Colonic mucosa (tissue), 4 donors: ENCODE results near the gene TRPV3. TPM values are rescaled to one million over a fixed set of nuclear protein-coding genes. Genes with fewer than 3 reads are reported as not detected.

Experiments used
- DNase-seq: peaks from one replicate; pipeline ENCODE4 v3.0.0-alpha.2; 2020
- H3K27ac ChIP-seq: fragments of 200-600 bp; one replicate; pipeline ENCODE4 v1.8.0; 2021
- H3K27me3 ChIP-seq: fragments of 200-600 bp; one replicate; pipeline ENCODE4 v1.8.0; 2021
- H3K36me3 ChIP-seq: fragments of 200-600 bp; one replicate; pipeline ENCODE4 v1.8.0; 2021
- H3K4me1 ChIP-seq: fragments of 200-600 bp; one replicate; pipeline ENCODE4 v1.8.0; 2021; ENCODE audit warnings: mild to moderate bottlenecking
- H3K4me3 ChIP-seq: fragments of 200-600 bp; one replicate; pipeline ENCODE4 v1.8.0; 2021
- H3K9ac ChIP-seq, 2 donors: one replicate each; pipeline ENCODE4 v1.7.0; 2013; ENCODE audit warnings: control low read depth in 2 of 2, low read depth in 2 of 2, low read length in 2 of 2
- H3K9me3 ChIP-seq: fragments of 200-600 bp; one replicate; pipeline ENCODE4 v1.8.0; 2021
- intact Hi-C: fragments of 100-400 bp; cut with DNase I; formaldehyde crosslinking; loops from one replicate; pipeline ENCODE4 v1.14.1; 2022
- total RNA-seq, 2 donors: library from RNA; stranded (reverse); fragmentation: NEBNext Ultra II Directional in 1 of 2; extraction: Animal tissue kit (Norgen Biotek cat#: 25700) in 1 of 2; gene quantifications; one replicate each; pipeline ENCODE4 v1.2.1, GENCODE V29; 2021
- TF ChIP-seq, protein P1 (sequence below): fragments of 200-600 bp; IDR thresholded peaks from one replicate; pipeline ENCODE4 v1.8.0; 2022; ENCODE audit warnings: antibody characterized with exemption, mild to moderate bottlenecking
- donor health status: healthy.
- donor health status: DM: no; HTN: no; CAD: no.
- donor health status: DM: no; HTN: no; CAD: no.

The TRPV3 gene
- total RNA-seq, 2 donors from 2014 or later, result 2.3 to 7.4 TPM

DNA sequence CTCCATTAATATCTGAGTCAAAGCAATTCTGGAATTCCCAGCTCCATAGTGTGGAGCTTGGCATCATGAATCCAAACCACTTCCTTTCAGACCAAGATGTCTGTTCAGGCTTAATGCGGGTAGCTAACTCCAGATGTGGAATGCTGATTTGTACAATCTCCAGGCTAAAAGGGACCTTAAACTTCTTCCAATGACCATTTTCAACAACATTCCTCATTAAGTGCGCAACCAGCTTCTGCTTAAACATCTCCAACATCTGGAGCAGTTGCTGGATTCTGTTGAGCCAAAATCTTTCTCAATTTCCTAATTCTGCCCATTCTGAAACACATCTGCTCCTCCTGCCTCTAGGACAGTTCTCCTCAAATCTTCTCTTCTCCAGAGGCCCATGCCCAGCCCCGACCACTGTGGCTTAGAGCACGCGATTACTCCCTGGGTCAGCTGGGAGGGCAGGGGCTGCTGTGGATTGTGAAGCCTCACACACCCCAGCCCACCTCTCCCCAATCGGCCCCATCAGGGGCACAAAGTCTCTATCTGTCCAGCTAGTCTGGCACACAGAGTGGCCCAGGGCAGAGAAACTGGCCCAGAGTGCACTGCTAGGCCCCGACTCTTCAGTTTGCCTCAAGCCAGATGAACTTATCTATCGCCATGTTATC, 45.6 kb downstream of the TRPV3 start:
- intact Hi-C loops, result no loop called here
- TF ChIP-seq, protein P1, sequence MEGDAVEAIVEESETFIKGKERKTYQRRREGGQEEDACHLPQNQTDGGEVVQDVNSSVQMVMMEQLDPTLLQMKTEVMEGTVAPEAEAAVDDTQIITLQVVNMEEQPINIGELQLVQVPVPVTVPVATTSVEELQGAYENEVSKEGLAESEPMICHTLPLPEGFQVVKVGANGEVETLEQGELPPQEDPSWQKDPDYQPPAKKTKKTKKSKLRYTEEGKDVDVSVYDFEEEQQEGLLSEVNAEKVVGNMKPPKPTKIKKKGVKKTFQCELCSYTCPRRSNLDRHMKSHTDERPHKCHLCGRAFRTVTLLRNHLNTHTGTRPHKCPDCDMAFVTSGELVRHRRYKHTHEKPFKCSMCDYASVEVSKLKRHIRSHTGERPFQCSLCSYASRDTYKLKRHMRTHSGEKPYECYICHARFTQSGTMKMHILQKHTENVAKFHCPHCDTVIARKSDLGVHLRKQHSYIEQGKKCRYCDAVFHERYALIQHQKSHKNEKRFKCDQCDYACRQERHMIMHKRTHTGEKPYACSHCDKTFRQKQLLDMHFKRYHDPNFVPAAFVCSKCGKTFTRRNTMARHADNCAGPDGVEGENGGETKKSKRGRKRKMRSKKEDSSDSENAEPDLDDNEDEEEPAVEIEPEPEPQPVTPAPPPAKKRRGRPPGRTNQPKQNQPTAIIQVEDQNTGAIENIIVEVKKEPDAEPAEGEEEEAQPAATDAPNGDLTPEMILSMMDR, result no peak
- no peak overlapping the region for H3K4me3 ChIP-seq
- no peak overlapping the region for H3K9ac ChIP-seq
- H3K36me3 ChIP-seq, result no peaks in the 10 kb centered on the region
- H3K27ac ChIP-seq, result no peak overlapping the region
- no peaks in the 10 kb centered on the region for H3K27me3 ChIP-seq
- DNase-seq, result no peak
- no peaks in the 10 kb centered on the region for H3K9me3 ChIP-seq
- H3K4me1 ChIP-seq, result no peaks in the 10 kb centered on the region

DNA sequence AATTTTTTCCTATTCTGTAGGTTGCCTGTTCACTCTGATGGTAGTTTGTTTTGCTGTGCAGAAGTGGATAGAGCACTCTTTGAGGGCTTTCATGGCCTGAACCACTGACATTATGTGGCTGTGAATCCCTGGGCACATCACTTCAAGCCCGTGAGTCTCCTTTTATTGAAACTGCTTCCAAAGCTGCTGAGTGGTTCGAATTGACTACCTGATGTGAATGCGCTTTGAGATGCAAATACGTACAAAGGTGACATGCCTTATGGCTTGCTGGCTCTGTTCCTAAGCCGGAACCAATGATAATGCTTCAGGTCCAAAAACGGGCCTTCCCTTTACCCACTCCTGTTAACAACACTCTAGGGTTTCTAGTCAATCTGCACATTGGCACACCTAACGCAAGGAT, 47.5 kb downstream of the TRPV3 start:
- Histone ChIP-seq H3K36me3 (no peaks in the 10 kb centered on the region), H3K9me3 (no peaks in the 10 kb centered on the region), H3K27me3 (no peaks in the 10 kb centered on the region), H3K4me3 (no peak overlapping the region), H3K4me1 (no peaks in the 10 kb centered on the region), H3K27ac (no peak overlapping the region), H3K9ac (no peak overlapping the region)
- DNase-seq, result no peak
- intact Hi-C loops, result no loop called here
- TF ChIP-seq, protein P1, result no peak

DNA sequence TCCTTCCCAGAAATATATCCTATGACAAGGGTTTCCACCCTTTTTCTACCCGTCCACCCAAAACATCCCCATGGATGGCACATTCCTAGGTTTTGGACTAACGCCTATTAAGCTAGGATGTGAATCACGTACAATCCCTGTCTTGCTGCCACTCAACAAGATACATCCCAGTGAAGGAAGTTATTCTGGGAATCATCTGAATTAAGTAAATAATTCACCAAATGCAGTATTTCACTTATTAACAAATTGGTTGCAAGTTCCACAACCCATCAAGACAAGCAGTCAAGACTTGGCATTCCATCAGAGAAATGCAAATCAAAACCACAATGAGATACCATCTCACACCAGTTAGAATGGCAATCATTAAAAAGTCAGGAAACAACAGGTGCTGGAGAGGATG, 49.7 kb downstream of the TRPV3 start:
- DNase-seq, result no peak
- no peaks in the 10 kb centered on the region for H3K4me1 ChIP-seq
- H3K27me3 ChIP-seq, result no peaks in the 10 kb centered on the region
- no peak overlapping the region for H3K27ac ChIP-seq
- no peak overlapping the region for H3K4me3 ChIP-seq
- no peaks in the 10 kb centered on the region for H3K9me3 ChIP-seq
- TF ChIP-seq, protein P1, result no peak
- H3K9ac ChIP-seq, result no peak overlapping the region
- intact Hi-C loops, result no loop called here
- H3K36me3 ChIP-seq, result no peaks in the 10 kb centered on the region

DNA sequence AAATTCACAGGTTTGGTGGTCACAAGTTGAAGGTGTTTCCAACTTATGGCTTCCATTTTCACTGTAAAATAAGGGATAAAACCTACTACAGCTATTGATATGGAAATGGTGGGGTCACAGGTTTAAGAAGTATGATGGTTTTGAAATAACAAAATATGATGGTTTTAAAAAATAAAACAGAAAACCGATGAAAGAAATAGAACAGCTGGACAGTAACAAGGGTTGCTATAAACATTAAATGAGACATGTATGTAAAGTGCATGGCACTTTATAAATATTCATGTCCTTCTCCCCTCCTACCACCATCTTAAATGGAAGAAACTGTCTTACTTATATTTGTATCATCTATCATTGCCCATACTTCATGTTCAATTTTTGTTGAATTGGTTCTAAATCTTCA, 50.5 kb downstream of the TRPV3 start:
- Histone ChIP-seq H3K36me3 (no peaks in the 10 kb centered on the region), H3K27me3 (no peaks in the 10 kb centered on the region), H3K4me3 (no peak overlapping the region), H3K27ac (no peak overlapping the region), H3K4me1 (no peaks in the 10 kb centered on the region), H3K9me3 (no peaks in the 10 kb centered on the region), H3K9ac (no peak overlapping the region)
- TF ChIP-seq, protein P1, result no peak
- intact Hi-C loops, result no loop called here
- no peak for DNase-seq

DNA sequence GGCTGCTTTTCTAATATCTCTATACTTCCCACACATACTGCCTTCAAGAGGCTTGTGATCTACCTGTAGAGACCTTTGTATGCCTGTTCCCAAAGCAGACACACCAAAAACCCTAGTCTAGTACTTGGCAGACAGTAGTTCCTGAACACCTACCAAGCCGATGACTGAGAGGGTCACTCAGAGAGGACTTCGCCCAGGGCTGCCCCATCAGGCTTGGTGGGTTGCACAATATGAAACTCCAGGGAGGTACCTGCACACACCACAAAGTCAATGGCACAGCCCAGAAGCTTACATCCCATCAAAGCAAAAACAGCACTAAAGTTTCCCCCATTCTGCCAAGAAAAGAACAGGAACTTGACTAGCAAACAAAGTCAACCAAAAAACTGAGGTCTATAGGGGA, 51.6 kb downstream of the TRPV3 start:
- H3K27me3 ChIP-seq, result no peaks in the 10 kb centered on the region
- H3K36me3 ChIP-seq, result no peaks in the 10 kb centered on the region
- H3K9ac ChIP-seq, result no peak overlapping the region
- no peak for DNase-seq
- intact Hi-C loops, result no loop called here
- no peaks in the 10 kb centered on the region for H3K4me1 ChIP-seq
- TF ChIP-seq, protein P1, result no peak
- no peak overlapping the region for H3K27ac ChIP-seq
- no peaks in the 10 kb centered on the region for H3K9me3 ChIP-seq
- no peak overlapping the region for H3K4me3 ChIP-seq
